ENCODE data around the gene ZBTB20. TPM values are rescaled to one million over a fixed set of nuclear protein-coding genes. Genes with fewer than 3 reads are reported as not detected.

ZBTB20 gene
- polyA plus RNA-seq, 3 donors = 1.3 to 3.2 (median 2.0) TPM

- Mint-ChIP-seq H3K36me3 (no peaks in the 10 kb centered on the region), H3K9me3 (no peaks in the 10 kb centered on the region), H3K4me3 (no peak overlapping the region), H3K27me3 (ENCODE audit: low read depth in 3 of 3) (no peaks in the 10 kb centered on the region), H3K27ac (no peak overlapping the region), H3K4me1 (no peaks in the 10 kb centered on the region)
- Histone ChIP-seq H3K9me3 (replicated peaks in 1 of 2; ENCODE audit: control insufficient read depth in 1 of 2, insufficient read depth in 1 of 2, low read length in 2 of 2) (no peaks in the 10 kb centered on the region), H3K9ac (ENCODE audit: insufficient read depth, low read length, poor library complexity, severe bottlenecking) (no peak overlapping the region), H3K4me2 (replicated peaks; ENCODE audit: extremely low read depth, low read length, poor library complexity, severe bottlenecking) (no peak overlapping the region), H3K79me2 (ENCODE audit: insufficient read depth, low read length) (no peaks in the 10 kb centered on the region), H4K20me1 (ENCODE audit: insufficient read depth, low read length) (no peaks in the 10 kb centered on the region), H2AFZ (ENCODE audit: insufficient read depth, low read depth, low read length, poor library complexity, severe bottlenecking) (no peak overlapping the region), H3K27ac (ENCODE audit: low read depth in 1 of 2, low read length in 2 of 2) (no peak overlapping the region), H3K4me1 (ENCODE audit: control insufficient read depth in 1 of 2, insufficient read depth in 2 of 2, low read length in 2 of 2) (no peaks in the 10 kb centered on the region), H3K27me3 (ENCODE audit: control insufficient read depth in 2 of 2, insufficient read depth in 2 of 2, low read length in 2 of 2) (no peaks in the 10 kb centered on the region), H3K4me3 (replicated peaks in 1 of 3; ENCODE audit: low read depth in 2 of 3, low read length in 3 of 3) (no peak overlapping the region), H3K36me3 (replicated peaks in 1 of 2; ENCODE audit: control insufficient read depth in 1 of 2, insufficient read depth in 2 of 2, low read length in 2 of 2) (no peaks in the 10 kb centered on the region)
- TF ChIP-seq CTCF (IDR thresholded peaks at IDR 0.05) = no peak
- no peak for DNase-seq
- 100% methylated on average over 1 of the region's 4 CpGs for WGBS (ENCODE audit: insufficient coverage)
- intact Hi-C loops (cut with micrococcal nuclease) = no loop called here
Measured at GRCh38 chr3:114400371-114400770, 746.7 kb downstream of the ZBTB20 start.

- Mint-ChIP-seq H3K9me3 (no peaks in the 10 kb centered on the region), H3K4me1 (no peaks in the 10 kb centered on the region), H3K27ac (no peak overlapping the region), H3K27me3 (ENCODE audit: low read depth in 3 of 3) (no peaks in the 10 kb centered on the region), H3K4me3 (no peak overlapping the region), H3K36me3 (no peaks in the 10 kb centered on the region)
- Histone ChIP-seq H3K4me3 (replicated peaks in 1 of 3; ENCODE audit: low read depth in 2 of 3, low read length in 3 of 3) (no peak overlapping the region), H2AFZ (ENCODE audit: insufficient read depth, low read depth, low read length, poor library complexity, severe bottlenecking) (no peak overlapping the region), H3K79me2 (ENCODE audit: insufficient read depth, low read length) (no peaks in the 10 kb centered on the region), H3K36me3 (replicated peaks in 1 of 2; ENCODE audit: control insufficient read depth in 1 of 2, insufficient read depth in 2 of 2, low read length in 2 of 2) (no peaks in the 10 kb centered on the region), H4K20me1 (ENCODE audit: insufficient read depth, low read length) (no peaks in the 10 kb centered on the region), H3K27me3 (ENCODE audit: control insufficient read depth in 2 of 2, insufficient read depth in 2 of 2, low read length in 2 of 2) (no peaks in the 10 kb centered on the region), H3K27ac (ENCODE audit: low read depth in 1 of 2, low read length in 2 of 2) (no peak overlapping the region), H3K4me1 (ENCODE audit: control insufficient read depth in 1 of 2, insufficient read depth in 2 of 2, low read length in 2 of 2) (no peaks in the 10 kb centered on the region), H3K9me3 (replicated peaks in 1 of 2; ENCODE audit: control insufficient read depth in 1 of 2, insufficient read depth in 1 of 2, low read length in 2 of 2) (no peaks in the 10 kb centered on the region), H3K4me2 (replicated peaks; ENCODE audit: extremely low read depth, low read length, poor library complexity, severe bottlenecking) (no peak overlapping the region), H3K9ac (ENCODE audit: insufficient read depth, low read length, poor library complexity, severe bottlenecking) (no peak overlapping the region)
- no peak for DNase-seq
- TF ChIP-seq CTCF (IDR thresholded peaks at IDR 0.05) = no peak
- intact Hi-C loops (cut with micrococcal nuclease) = no loop called here
- 100% methylated on average over 1 of the region's 2 CpGs for WGBS (ENCODE audit: insufficient coverage)
Measured at GRCh38 chr3:114394551-114394950, 752.5 kb downstream of the ZBTB20 start.

All from CD14-positive monocyte (primary cell).